Renal pelvis (tissue), 12 donors: ENCODE data around the gene TMEM232. TPM values are rescaled to one million over a fixed set of nuclear protein-coding genes. Genes with fewer than 3 reads are reported as not detected.
"Not testable (repeated sequence)": the region's sequence is repeated elsewhere in the genome, so short reads cannot be mapped to it uniquely, and the experiment has no call there.

ENCODE experiments used
- DNase-seq: peaks from one replicate; pipeline ENCODE4 v3.0.0-alpha.2; 2013
- long read RNA-seq, 16 experiments: transcript quantifications; one replicate each; lab custom pipeline, GENCODE V29; 2026
- polyA plus RNA-seq, 3 donors: library from polyadenylated mRNA; unstranded; fragments of 120-200 nt; gene quantifications; one replicate each; pipeline ENCODE4 v1.2.1, GENCODE V29; 2013; ENCODE audit not compliant: insufficient read length in 3 of 3

The TMEM232 gene
- polyA plus RNA-seq, result 1 to 10 TPM; 6.1 to 8.5 (median 6.3) TPM
- long read RNA-seq, donor 1, result 0 reads
- long read RNA-seq, donor 2, result 0 reads
- long read RNA-seq, donor 3, result 0 reads
- long read RNA-seq, donor 4, partial matches to known transcripts, result 26 of 26 reads
- long read RNA-seq, donor 4, other reads (novel, unspliced or antisense), result 0 of 26 reads
- long read RNA-seq, donor 5, result 0 reads
- long read RNA-seq, donor 6, result 0 reads
- long read RNA-seq, donor 7, result 0 reads
- long read RNA-seq, donor 8, partial matches to known transcripts, result 0 of 1 reads
- long read RNA-seq, donor 8, other reads (novel, unspliced or antisense), result 0 of 1 reads
- long read RNA-seq, donor 9, partial matches to known transcripts, result 0 of 1 reads
- long read RNA-seq, donor 9, other reads (novel, unspliced or antisense), result 0 of 1 reads
- long read RNA-seq, donor 10, result 0 reads
- long read RNA-seq, donor 11, partial matches to known transcripts, result 9 of 9 reads
- long read RNA-seq, donor 11, other reads (novel, unspliced or antisense), result 0 of 9 reads
- long read RNA-seq, donor 12, result 0 reads
- long read RNA-seq, donor 13, partial matches to known transcripts, result 6 of 6 reads
- long read RNA-seq, donor 13, other reads (novel, unspliced or antisense), result 0 of 6 reads
- long read RNA-seq, donor 14, partial matches to known transcripts, result 0 of 1 reads
- long read RNA-seq, donor 14, other reads (novel, unspliced or antisense), result 0 of 1 reads
- long read RNA-seq, donor 15, result 0 reads
- long read RNA-seq, donor 16, result 0 reads

GRCh38 chr5:110726249-110727024 is at the start of gene TMEM232:
Gene TMEM232 (minus strand): TSS chr5:110726671. CDS start chr5:110667352, 59,319 bp downstream.
- peak; percentile 79 for DNase-seq

- no peak for DNase-seq
Observed at GRCh38 chr5:110770286-110770685, 43.8 kb upstream of the TMEM232 start.

GRCh38 chr5:110769000-110769681 is 42.7 kb upstream of the TMEM232 start:
- DNase-seq, result no peak

GRCh38 chr5:110768138-110768860 is 41.8 kb upstream of the TMEM232 start:
- no peak for DNase-seq

GRCh38 chr5:110760158-110760557 is 33.7 kb upstream of the TMEM232 start:
- DNase-seq, result no peak

GRCh38 chr5:110757118-110757729 is 30.8 kb upstream of the TMEM232 start:
- peak; percentile 14 for DNase-seq

GRCh38 chr5:110754181-110754580 is 27.7 kb upstream of the TMEM232 start:
- no peak for DNase-seq

GRCh38 chr5:110753600-110753999 is 27.1 kb upstream of the TMEM232 start:
- DNase-seq, result no peak

- DNase-seq, result no peak
Observed at GRCh38 chr5:110752953-110753352, 26.5 kb upstream of the TMEM232 start.

- no peak for DNase-seq
Observed at GRCh38 chr5:110751902-110752762, 25.7 kb upstream of the TMEM232 start.

- DNase-seq, result peak; percentile 94
Observed at GRCh38 chr5:110738812-110739651, 12.6 kb upstream of the TMEM232 start, which contains the start of gene SLC25A46. Gene SLC25A46 (plus strand): TSS chr5:110739007. CDS start chr5:110739120, 113 bp downstream.

- no peak for DNase-seq
Observed at GRCh38 chr5:110738503-110738811, 12.0 kb upstream of the TMEM232 start.

GRCh38 chr5:110736753-110737152 is 10.3 kb upstream of the TMEM232 start:
- DNase-seq, result no peak

GRCh38 chr5:110735556-110735955 is 9.1 kb upstream of the TMEM232 start:
- no peak for DNase-seq

- DNase-seq, result no peak
Observed at GRCh38 chr5:110734101-110734500, 7.6 kb upstream of the TMEM232 start.

GRCh38 chr5:110731499-110731898 is 5.0 kb upstream of the TMEM232 start:
- DNase-seq, result not testable (repeated sequence)

- no peak for DNase-seq
Observed at GRCh38 chr5:110727025-110727314, 499 bp upstream of the TMEM232 start.

GRCh38 chr5:110718311-110718710 is 8.2 kb downstream of the TMEM232 start:
- DNase-seq, result no peak
